A673 (cell line): ENCODE measurements around the gene PARD6A.

Experiments used
- CTCF ChIP-seq: fragments of 300-800, 200-600 bp; sonication (generic); conservative IDR thresholded peaks from 2 replicates; pipeline ENCODE4 v1.5.1; 2017; ENCODE audit warnings: low read depth, mild to moderate bottlenecking, antibody characterized with exemption, low read length, moderate library complexity, mixed read lengths
- EZH2 ChIP-seq: fragments of 200-600 bp; sonication (generic); IDR thresholded peaks from 2 replicates; pipeline ENCODE4 v1.6.1; 2017; ENCODE audit warnings: borderline replicate concordance, low read depth, mild to moderate bottlenecking, mixed read lengths, antibody characterized with exemption, low read length; ENCODE audit not compliant: poor library complexity, severe bottlenecking

- no peak for TF ChIP-seq CTCF
- TF ChIP-seq EZH2 = no peak
Observed at GRCh38 chr16:67661886-67662652, 1.3 kb downstream of the PARD6A start.
